HG03135 (cell line): ENCODE measurements around the gene AFAP1.

Source experiments
- ATAC-seq: cut with Tn5 transposase; IDR thresholded peaks from one replicate; pipeline ENCODE4 v1.9.1; 2021; ENCODE audit warnings: mild to moderate bottlenecking, moderate library complexity; ENCODE audit not compliant: unreplicated experiment

The AFAP1 gene

DNA sequence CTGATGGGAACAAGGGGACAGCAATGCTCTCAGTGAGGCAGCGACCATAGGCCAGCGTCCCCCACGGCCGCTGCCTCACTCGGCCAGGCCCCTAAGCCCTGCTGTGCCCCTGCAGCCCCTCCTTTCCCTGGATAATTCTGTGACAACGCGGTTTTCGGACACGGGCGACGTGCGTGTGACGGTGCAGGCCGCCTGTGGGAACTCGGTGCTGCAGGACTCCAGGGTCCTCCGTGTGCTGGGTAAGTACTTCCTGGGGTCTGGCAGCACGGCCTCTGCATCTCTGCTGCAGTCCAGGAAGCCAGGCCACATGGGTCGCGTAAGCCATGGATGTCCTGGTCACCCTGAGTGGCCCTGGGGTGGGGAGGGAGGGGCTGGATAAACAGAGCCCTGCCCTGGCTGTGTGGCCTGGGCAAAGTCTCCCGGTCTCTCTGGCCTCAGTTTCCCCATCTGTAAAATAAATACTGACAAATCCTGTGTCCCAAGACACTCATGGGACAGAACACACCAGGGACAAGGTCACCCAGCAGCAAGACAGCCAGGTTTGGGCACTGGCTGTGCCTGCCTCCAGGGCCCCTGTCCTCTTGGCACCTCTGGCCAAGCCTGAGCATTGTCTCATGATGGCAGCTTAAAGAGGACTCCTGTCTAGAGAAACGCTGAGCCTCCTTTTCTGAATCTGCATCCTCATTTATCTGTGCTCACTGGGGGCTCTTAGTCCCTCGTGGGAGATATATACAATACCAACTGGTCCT lies 212.8 kb downstream of the AFAP1 start:
- ATAC-seq = no peak

- ATAC-seq = no peak
Observed at GRCh38 chr4:7725951-7726350, 213.7 kb downstream of the AFAP1 start.

DNA sequence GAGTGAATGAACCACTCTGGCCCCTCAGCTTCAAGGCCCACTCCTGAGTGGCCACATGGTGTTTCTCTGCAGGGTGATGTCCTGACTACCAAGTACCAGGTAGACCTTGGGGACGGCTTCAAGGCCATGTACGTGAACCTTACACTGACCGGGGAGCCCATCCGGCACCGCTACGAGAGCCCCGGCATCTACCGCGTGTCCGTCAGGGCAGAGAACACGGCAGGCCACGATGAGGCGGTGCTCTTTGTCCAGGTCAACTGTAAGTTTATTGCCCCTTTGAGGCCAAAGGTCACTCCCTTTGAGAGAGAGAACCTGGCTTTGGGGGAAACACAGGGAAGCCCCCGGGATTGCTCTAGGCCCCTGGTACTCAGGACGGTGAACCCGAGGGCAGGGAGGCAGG lies 216.0 kb downstream of the AFAP1 start:
- ATAC-seq = no peak

- ATAC-seq = no peak
Observed at GRCh38 chr4:7722766-7723387, 216.8 kb downstream of the AFAP1 start.

DNA sequence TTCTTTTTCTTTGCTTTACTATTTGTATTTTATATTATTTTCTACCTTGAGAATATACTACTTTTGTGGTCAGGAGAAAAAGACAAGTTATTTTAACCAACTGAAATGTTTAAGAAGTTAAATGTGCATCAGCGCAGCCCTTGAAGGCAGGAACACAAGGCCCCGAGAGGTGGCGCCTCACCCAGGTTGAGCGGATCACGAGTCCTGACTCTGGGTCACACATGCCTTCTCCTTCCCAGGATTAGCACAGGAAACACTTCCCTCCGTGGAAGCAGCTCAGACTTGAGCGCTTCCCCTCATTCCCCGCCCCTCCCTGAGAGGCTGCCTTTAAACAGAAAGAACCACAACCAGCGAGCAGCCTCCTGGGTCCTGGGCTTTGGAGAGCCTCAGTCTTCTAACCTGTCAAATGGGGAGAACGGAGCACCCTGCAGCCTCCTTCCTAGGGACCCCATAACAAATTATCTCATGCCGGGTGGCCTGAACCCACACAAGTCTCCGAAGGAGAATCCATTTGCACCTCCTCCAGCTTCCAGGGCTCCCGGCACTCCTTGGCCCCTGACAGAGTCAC lies 217.6 kb downstream of the AFAP1 start:
- no peak for ATAC-seq

- no peak for ATAC-seq
Observed at GRCh38 chr4:7719354-7720174, 220.1 kb downstream of the AFAP1 start.

DNA sequence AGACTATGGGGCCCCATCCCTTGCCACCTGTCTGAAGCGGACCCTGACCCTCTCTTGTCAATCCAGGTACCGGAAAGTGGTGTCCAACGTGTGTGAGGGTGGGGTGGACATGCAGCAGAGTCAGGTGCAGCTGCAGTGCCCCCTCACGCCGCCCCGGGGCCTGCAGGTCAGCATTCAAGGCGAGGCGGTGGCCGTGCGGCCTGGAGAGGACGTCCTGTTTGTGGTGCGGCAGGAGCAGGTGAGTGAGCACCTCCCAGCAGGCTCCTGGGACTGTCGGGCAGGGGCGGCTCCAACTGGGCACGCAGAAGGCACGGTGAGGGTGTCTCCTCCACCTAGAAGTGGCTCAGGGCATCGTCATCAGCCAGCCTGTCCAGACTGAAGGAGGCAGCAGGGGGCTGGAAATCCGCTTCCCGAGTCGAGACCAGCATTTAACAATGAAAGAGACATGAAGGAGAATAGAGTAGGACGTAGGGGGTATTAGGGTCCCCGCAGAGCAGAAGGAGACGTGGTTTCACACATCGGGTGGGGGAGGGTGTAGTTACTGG lies 221.6 kb downstream of the AFAP1 start:
- no peak for ATAC-seq

- no peak for ATAC-seq
Observed at GRCh38 chr4:7717161-7717560, 222.5 kb downstream of the AFAP1 start.

- no peak for ATAC-seq
Observed at GRCh38 chr4:7716010-7716721, 223.5 kb downstream of the AFAP1 start.

- no peak for ATAC-seq
Observed at GRCh38 chr4:7715271-7716009, 224.2 kb downstream of the AFAP1 start.

GRCh38 chr4:7714738-7715137 lies 224.9 kb downstream of the AFAP1 start:
- no peak for ATAC-seq

DNA sequence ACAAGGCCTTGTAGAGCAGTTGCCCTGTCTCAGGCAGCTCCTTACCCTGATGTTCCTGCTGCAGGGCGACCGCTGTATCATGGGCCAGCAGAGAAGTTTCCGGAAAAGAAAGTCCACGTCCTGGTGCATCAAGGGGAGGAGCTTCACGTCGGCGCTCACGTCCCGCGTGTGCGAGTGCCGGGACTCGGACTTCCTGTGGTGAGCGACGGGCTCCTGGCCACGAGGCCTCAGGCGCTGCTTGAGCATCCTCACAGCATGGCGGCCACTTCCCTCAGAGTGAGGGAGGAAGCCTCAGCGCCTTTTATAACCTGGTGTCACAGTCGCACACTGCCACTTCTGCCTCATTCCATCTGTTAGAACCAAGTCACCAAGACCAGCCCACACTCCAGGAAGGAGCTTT lies 225.5 kb downstream of the AFAP1 start:
- no peak for ATAC-seq

DNA sequence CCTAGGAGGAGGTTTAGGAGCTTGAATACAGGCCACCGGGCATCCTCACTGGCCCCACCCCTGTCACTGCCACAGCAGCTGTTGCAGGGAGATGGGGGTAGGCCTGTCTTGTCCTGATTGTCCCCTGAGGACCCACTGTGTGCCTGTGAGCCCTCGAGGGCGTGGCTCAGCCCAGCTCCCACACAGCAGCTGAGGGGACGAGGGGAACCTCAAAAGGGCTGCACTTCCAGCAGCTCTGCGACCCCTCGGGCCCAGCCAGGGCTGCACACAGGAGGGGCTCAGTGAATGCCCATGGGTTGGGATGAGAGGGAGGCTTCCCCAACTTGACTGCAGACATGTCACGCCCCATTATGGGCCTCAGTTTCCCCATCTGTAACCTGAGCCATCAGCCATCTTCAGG lies 225.9 kb downstream of the AFAP1 start:
- no peak for ATAC-seq

- no peak for ATAC-seq
Observed at GRCh38 chr4:7712021-7712671, 227.5 kb downstream of the AFAP1 start.

GRCh38 chr4:7711307-7711963 lies 228.2 kb downstream of the AFAP1 start:
- ATAC-seq = no peak

GRCh38 chr4:7710576-7711306 lies 228.9 kb downstream of the AFAP1 start:
- no peak for ATAC-seq

DNA sequence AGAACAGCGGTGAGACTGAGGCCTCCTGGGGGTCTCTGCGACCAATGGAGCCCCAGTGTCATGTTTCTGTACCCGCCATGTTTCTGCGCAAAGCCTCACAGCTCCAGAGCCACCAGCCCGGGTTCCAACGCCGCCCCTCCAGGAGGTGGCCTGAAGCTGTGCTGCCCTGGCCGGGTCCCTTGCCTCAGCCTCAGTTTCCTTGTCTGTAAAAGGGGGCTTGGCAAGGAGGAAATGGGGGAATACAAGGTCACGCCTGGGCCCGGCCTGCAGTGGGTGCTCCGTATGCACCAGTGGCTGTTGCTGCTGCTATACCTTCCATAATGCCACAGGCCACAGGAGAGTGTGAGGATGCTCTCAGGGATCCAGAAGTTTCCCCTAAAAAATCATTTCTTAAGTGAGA lies 229.5 kb downstream of the AFAP1 start:
- no peak for ATAC-seq

- ATAC-seq = no peak
Observed at GRCh38 chr4:7709431-7709830, 230.2 kb downstream of the AFAP1 start.
